ENCODE results near the gene CYBA.

CYBA gene

GRCh38 chr16:88691924-88692560 lies 41.2 kb upstream of the CYBA start:
- no peak for DNase-seq (ENCODE audit: low read depth in 2 of 2)
- no peak for TF ChIP-seq CTCF (IDR thresholded peaks at IDR 0.05; ENCODE audit: low read depth, low read length)
- no peak overlapping the region for H3K4me3 ChIP-seq (replicated peaks in 1 of 2; ENCODE audit: low read depth in 2 of 2, low read length in 2 of 2)

- H3K4me3 ChIP-seq (replicated peaks in 1 of 2; ENCODE audit: low read depth in 2 of 2, low read length in 2 of 2), result no peak overlapping the region
- DNase-seq (ENCODE audit: low read depth in 2 of 2), result no peak
- no peak for TF ChIP-seq CTCF (IDR thresholded peaks at IDR 0.05; ENCODE audit: low read depth, low read length)
Observed at GRCh38 chr16:88691129-88691813, 40.4 kb upstream of the CYBA start.

GRCh38 chr16:88690341-88691128 lies 39.7 kb upstream of the CYBA start:
- DNase-seq (ENCODE audit: low read depth in 2 of 2), result no peak
- no peak for TF ChIP-seq CTCF (IDR thresholded peaks at IDR 0.05; ENCODE audit: low read depth, low read length)
- no peak overlapping the region for H3K4me3 ChIP-seq (replicated peaks in 1 of 2; ENCODE audit: low read depth in 2 of 2, low read length in 2 of 2)

- no peak overlapping the region for H3K4me3 ChIP-seq (replicated peaks in 1 of 2; ENCODE audit: low read depth in 2 of 2, low read length in 2 of 2)
- no peak for DNase-seq (ENCODE audit: low read depth in 2 of 2)
- TF ChIP-seq CTCF (IDR thresholded peaks at IDR 0.05; ENCODE audit: low read depth, low read length), result no peak
Observed at GRCh38 chr16:88688013-88688778, 37.3 kb upstream of the CYBA start.

GRCh38 chr16:88687676-88688012 lies 36.8 kb upstream of the CYBA start:
- no peak for DNase-seq (ENCODE audit: low read depth in 2 of 2)
- no peak overlapping the region for H3K4me3 ChIP-seq (replicated peaks in 1 of 2; ENCODE audit: low read depth in 2 of 2, low read length in 2 of 2)
- TF ChIP-seq CTCF (IDR thresholded peaks at IDR 0.05; ENCODE audit: low read depth, low read length), result no peak

GRCh38 chr16:88687254-88687576 lies 36.4 kb upstream of the CYBA start:
- no peak for DNase-seq (ENCODE audit: low read depth in 2 of 2)
- no peak for TF ChIP-seq CTCF (IDR thresholded peaks at IDR 0.05; ENCODE audit: low read depth, low read length)
- no peak overlapping the region for H3K4me3 ChIP-seq (replicated peaks in 1 of 2; ENCODE audit: low read depth in 2 of 2, low read length in 2 of 2)

All from cardiac fibroblast (primary cell).